ENCODE data around the gene CD79B.

GRCh38 chr17:63914471-63914870 is 17.7 kb downstream of the CD79B start:
- TF ChIP-seq GABPA (IDR thresholded peaks at IDR 0.05; ENCODE audit: low read depth) (no peak), BCL11A (IDR thresholded peaks at IDR 0.05; ENCODE audit: low read depth, low read length) (no peak), ATF3 (IDR thresholded peaks at IDR 0.05; ENCODE audit: borderline replicate concordance, extremely low read depth, low read depth, low read length) (no peak), EZH2 (IDR thresholded peaks at IDR 0.05; ENCODE audit: borderline replicate concordance, control insufficient read depth, low read depth, low read length) (no peak), SMAD5 (IDR thresholded peaks at IDR 0.05; ENCODE audit: low read depth) (no peak), MAX (IDR thresholded peaks at IDR 0.05; ENCODE audit: low read depth, low read length) (no peak)
- TF ChIP-seq, protein P1, sequence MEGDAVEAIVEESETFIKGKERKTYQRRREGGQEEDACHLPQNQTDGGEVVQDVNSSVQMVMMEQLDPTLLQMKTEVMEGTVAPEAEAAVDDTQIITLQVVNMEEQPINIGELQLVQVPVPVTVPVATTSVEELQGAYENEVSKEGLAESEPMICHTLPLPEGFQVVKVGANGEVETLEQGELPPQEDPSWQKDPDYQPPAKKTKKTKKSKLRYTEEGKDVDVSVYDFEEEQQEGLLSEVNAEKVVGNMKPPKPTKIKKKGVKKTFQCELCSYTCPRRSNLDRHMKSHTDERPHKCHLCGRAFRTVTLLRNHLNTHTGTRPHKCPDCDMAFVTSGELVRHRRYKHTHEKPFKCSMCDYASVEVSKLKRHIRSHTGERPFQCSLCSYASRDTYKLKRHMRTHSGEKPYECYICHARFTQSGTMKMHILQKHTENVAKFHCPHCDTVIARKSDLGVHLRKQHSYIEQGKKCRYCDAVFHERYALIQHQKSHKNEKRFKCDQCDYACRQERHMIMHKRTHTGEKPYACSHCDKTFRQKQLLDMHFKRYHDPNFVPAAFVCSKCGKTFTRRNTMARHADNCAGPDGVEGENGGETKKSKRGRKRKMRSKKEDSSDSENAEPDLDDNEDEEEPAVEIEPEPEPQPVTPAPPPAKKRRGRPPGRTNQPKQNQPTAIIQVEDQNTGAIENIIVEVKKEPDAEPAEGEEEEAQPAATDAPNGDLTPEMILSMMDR (IDR thresholded peaks at IDR 0.05 in 2 of 3, conservative IDR thresholded peaks at IDR 0.05 in 1 of 3; ENCODE audit: control insufficient read depth in 2 of 3, extremely low read depth in 1 of 3, insufficient read depth in 1 of 3, low read depth in 3 of 3, low read length in 3 of 3): no peak

All from GM12878 (cell line).